ENCODE data around the gene AK4.
"Not testable (repeated sequence)": the region's sequence is repeated elsewhere in the genome, so short reads cannot be mapped to it uniquely, and the experiment has no call there.

Gene AK4

GRCh38 chr1:65139793-65140192, 8.2 kb upstream of the AK4 start:
- not testable (repeated sequence) for H3K36me3 ChIP-seq (ENCODE audit: control insufficient read depth, insufficient read depth, low read length, severe bottlenecking); H3K9ac ChIP-seq (ENCODE audit: low read length); H3K9me3 ChIP-seq (ENCODE audit: control insufficient read depth, low read length); DNase-seq (ENCODE audit: low read depth); H3K27me3 ChIP-seq (replicated peaks; ENCODE audit: control insufficient read depth, insufficient read depth, low read length); H3K4me1 ChIP-seq (ENCODE audit: control insufficient read depth, insufficient read depth, low read length); H3K4me3 ChIP-seq (ENCODE audit: low read length)

- peak; percentile 58 for DNase-seq (ENCODE audit: low read depth)
- no peaks in the 10 kb centered on the region for H3K36me3 ChIP-seq (ENCODE audit: control insufficient read depth, insufficient read depth, low read length, severe bottlenecking)
Measured at GRCh38 chr1:65141394-65141793, 6.6 kb upstream of the AK4 start.

DNA sequence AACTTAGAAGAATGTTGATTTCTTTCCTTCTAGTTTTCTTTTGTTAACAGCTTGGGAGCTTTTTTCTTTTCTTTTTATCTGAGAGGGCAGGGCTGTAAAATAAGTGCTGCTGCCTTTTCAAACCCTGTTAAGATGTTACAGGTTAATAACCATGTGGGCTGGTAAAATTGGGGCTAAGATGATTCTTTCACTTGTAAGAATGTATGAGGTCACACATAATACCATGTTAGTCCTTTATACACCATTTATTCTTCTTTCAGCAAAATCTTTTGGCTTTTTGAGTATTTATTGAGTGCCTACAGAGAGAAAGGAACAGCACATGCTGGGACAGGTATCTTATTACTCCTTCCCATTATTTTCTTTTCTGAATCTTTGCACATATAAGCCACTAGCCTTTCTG, 6.1 kb upstream of the AK4 start:
- peaks cover 5% of the 10 kb centered on the region for H3K4me1 ChIP-seq (ENCODE audit: control insufficient read depth, insufficient read depth, low read length)
- no peaks in the 10 kb centered on the region for H3K27me3 ChIP-seq (replicated peaks; ENCODE audit: control insufficient read depth, insufficient read depth, low read length)
- no peak for DNase-seq (ENCODE audit: low read depth)
- no peaks in the 10 kb centered on the region for H3K36me3 ChIP-seq (ENCODE audit: control insufficient read depth, insufficient read depth, low read length, severe bottlenecking)
- no peaks in the 10 kb centered on the region for H3K9me3 ChIP-seq (ENCODE audit: control insufficient read depth, low read length)
- no peak overlapping the region for H3K4me3 ChIP-seq (ENCODE audit: low read length)
- no peak overlapping the region for H3K9ac ChIP-seq (ENCODE audit: low read length)

More at GRCh38 chr1:65141394-65141793, 6.6 kb upstream of the AK4 start:
- no peaks in the 10 kb centered on the region for H3K27me3 ChIP-seq (replicated peaks; ENCODE audit: control insufficient read depth, insufficient read depth, low read length)
- H3K4me3 ChIP-seq (ENCODE audit: low read length): peak overlapping the region; percentile 38
- H3K4me1 ChIP-seq (ENCODE audit: control insufficient read depth, insufficient read depth, low read length): peaks cover 3% of the 10 kb centered on the region
- no peak overlapping the region for H3K9ac ChIP-seq (ENCODE audit: low read length)
- no peaks in the 10 kb centered on the region for H3K9me3 ChIP-seq (ENCODE audit: control insufficient read depth, low read length)

GRCh38 chr1:65143112-65143658, 4.8 kb upstream of the AK4 start:
- H3K4me1 ChIP-seq (ENCODE audit: control insufficient read depth, insufficient read depth, low read length); H3K27me3 ChIP-seq (replicated peaks; ENCODE audit: control insufficient read depth, insufficient read depth, low read length); H3K36me3 ChIP-seq (ENCODE audit: control insufficient read depth, insufficient read depth, low read length, severe bottlenecking); H3K9me3 ChIP-seq (ENCODE audit: control insufficient read depth, low read length); DNase-seq (ENCODE audit: low read depth); H3K4me3 ChIP-seq (ENCODE audit: low read length); H3K9ac ChIP-seq (ENCODE audit: low read length): not testable (repeated sequence)

GRCh38 chr1:65146908-65147423, 1.0 kb upstream of the AK4 start:
- Histone ChIP-seq H3K36me3 (ENCODE audit: control insufficient read depth, insufficient read depth, low read length, severe bottlenecking) (no peaks in the 10 kb centered on the region), H3K9me3 (ENCODE audit: control insufficient read depth, low read length) (no peaks in the 10 kb centered on the region), H3K27me3 (replicated peaks; ENCODE audit: control insufficient read depth, insufficient read depth, low read length) (no peaks in the 10 kb centered on the region), H3K4me3 (ENCODE audit: low read length) (peak overlapping the region; percentile 86), H3K9ac (ENCODE audit: low read length) (peak overlapping the region; percentile 89), H3K4me1 (ENCODE audit: control insufficient read depth, insufficient read depth, low read length) (peaks cover 23% of the 10 kb centered on the region)
- DNase-seq (ENCODE audit: low read depth): no peak

- Histone ChIP-seq H3K9me3 (ENCODE audit: control insufficient read depth, low read length) (no peaks in the 10 kb centered on the region), H3K9ac (ENCODE audit: low read length) (peak overlapping the region; percentile 89), H3K4me1 (ENCODE audit: control insufficient read depth, insufficient read depth, low read length) (peaks cover 23% of the 10 kb centered on the region), H3K36me3 (ENCODE audit: control insufficient read depth, insufficient read depth, low read length, severe bottlenecking) (no peaks in the 10 kb centered on the region), H3K4me3 (ENCODE audit: low read length) (peak overlapping the region; percentile 86), H3K27me3 (replicated peaks; ENCODE audit: control insufficient read depth, insufficient read depth, low read length) (no peaks in the 10 kb centered on the region)
- peak; percentile 75 for DNase-seq (ENCODE audit: low read depth)
Measured at GRCh38 chr1:65147424-65148177, 402 bp upstream of the AK4 start.

GRCh38 chr1:65148548-65149350, 746 bp downstream of the AK4 start:
- Histone ChIP-seq H3K36me3 (ENCODE audit: control insufficient read depth, insufficient read depth, low read length, severe bottlenecking) (no peaks in the 10 kb centered on the region), H3K9ac (ENCODE audit: low read length) (peak overlapping the region; percentile 89), H3K4me1 (ENCODE audit: control insufficient read depth, insufficient read depth, low read length) (peaks cover 23% of the 10 kb centered on the region), H3K27me3 (replicated peaks; ENCODE audit: control insufficient read depth, insufficient read depth, low read length) (no peaks in the 10 kb centered on the region), H3K4me3 (ENCODE audit: low read length) (peak overlapping the region; percentile 86), H3K9me3 (ENCODE audit: control insufficient read depth, low read length) (no peaks in the 10 kb centered on the region)
- DNase-seq (ENCODE audit: low read depth): peak; percentile 74

- no peak for DNase-seq (ENCODE audit: low read depth)
- no peaks in the 10 kb centered on the region for H3K27me3 ChIP-seq (replicated peaks; ENCODE audit: control insufficient read depth, insufficient read depth, low read length)
- H3K4me3 ChIP-seq (ENCODE audit: low read length): peak overlapping the region; percentile 86
- H3K9me3 ChIP-seq (ENCODE audit: control insufficient read depth, low read length): no peaks in the 10 kb centered on the region
- H3K4me1 ChIP-seq (ENCODE audit: control insufficient read depth, insufficient read depth, low read length): peaks cover 23% of the 10 kb centered on the region
- peak overlapping the region; percentile 89 for H3K9ac ChIP-seq (ENCODE audit: low read length)
- H3K36me3 ChIP-seq (ENCODE audit: control insufficient read depth, insufficient read depth, low read length, severe bottlenecking): no peaks in the 10 kb centered on the region
Measured at GRCh38 chr1:65149351-65150107, 1.5 kb downstream of the AK4 start.

DNA sequence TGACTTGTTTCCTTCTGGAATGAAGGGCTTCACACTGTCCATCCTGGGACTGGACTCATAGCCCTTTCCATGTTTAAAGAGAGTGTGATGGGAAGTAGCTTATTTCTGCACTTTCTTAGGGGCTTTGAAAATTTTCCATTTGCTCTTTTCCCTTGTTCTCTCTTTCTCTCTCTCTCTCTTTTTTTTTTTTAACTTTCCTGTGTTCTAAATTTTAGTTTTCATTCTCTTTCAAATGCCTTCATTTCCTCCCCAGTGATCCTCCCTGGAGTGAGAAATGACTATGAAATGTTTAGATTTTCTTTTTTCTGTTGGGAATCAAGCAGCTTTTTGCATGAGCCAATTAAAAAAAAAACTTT, 2.1 kb downstream of the AK4 start:
- peaks cover 23% of the 10 kb centered on the region for H3K4me1 ChIP-seq (ENCODE audit: control insufficient read depth, insufficient read depth, low read length)
- DNase-seq (ENCODE audit: low read depth): peak; percentile 15
- H3K36me3 ChIP-seq (ENCODE audit: control insufficient read depth, insufficient read depth, low read length, severe bottlenecking): no peaks in the 10 kb centered on the region
- no peaks in the 10 kb centered on the region for H3K27me3 ChIP-seq (replicated peaks; ENCODE audit: control insufficient read depth, insufficient read depth, low read length)
- H3K9me3 ChIP-seq (ENCODE audit: control insufficient read depth, low read length): no peaks in the 10 kb centered on the region
- peak overlapping the region; percentile 89 for H3K9ac ChIP-seq (ENCODE audit: low read length)
- peak overlapping the region; percentile 86 for H3K4me3 ChIP-seq (ENCODE audit: low read length)

GRCh38 chr1:65150583-65151263, 2.7 kb downstream of the AK4 start:
- Histone ChIP-seq H3K4me1 (ENCODE audit: control insufficient read depth, insufficient read depth, low read length) (peaks cover 23% of the 10 kb centered on the region), H3K9me3 (ENCODE audit: control insufficient read depth, low read length) (no peaks in the 10 kb centered on the region), H3K4me3 (ENCODE audit: low read length) (peak overlapping the region; percentile 86), H3K9ac (ENCODE audit: low read length) (peak overlapping the region; percentile 89), H3K27me3 (replicated peaks; ENCODE audit: control insufficient read depth, insufficient read depth, low read length) (no peaks in the 10 kb centered on the region), H3K36me3 (ENCODE audit: control insufficient read depth, insufficient read depth, low read length, severe bottlenecking) (peaks cover under 1% of the 10 kb centered on the region)
- DNase-seq (ENCODE audit: low read depth): no peak

Measured in adipocyte (in vitro differentiated cells).